ENCODE results near the gene TMIE.
"Not testable (repeated sequence)": the region's sequence is repeated elsewhere in the genome, so short reads cannot be mapped to it uniquely, and the experiment has no call there.

TMIE gene

GRCh38 chr3:46702246-46703012 lies 1.2 kb downstream of the TMIE start:
- Histone ChIP-seq H2AFZ (ENCODE audit: low read depth, low read length) (no peak overlapping the region), H3K27me3 (ENCODE audit: low read depth, low read length) (no peaks in the 10 kb centered on the region), H3K9me3 (ENCODE audit: insufficient read depth, low read length) (no peaks in the 10 kb centered on the region), H3K4me1 (ENCODE audit: low read length) (no peaks in the 10 kb centered on the region), H3K79me2 (ENCODE audit: low read length) (peaks cover 35% of the 10 kb centered on the region), H3K36me3 (replicated peaks; ENCODE audit: low read depth, low read length) (peaks cover 27% of the 10 kb centered on the region), H3K4me3 (ENCODE audit: low read length) (no peak overlapping the region), H3K27ac (ENCODE audit: low read length) (no peak overlapping the region), H4K20me1 (ENCODE audit: insufficient read depth, low read length) (peaks cover 64% of the 10 kb centered on the region), H3K4me2 (ENCODE audit: low read length) (no peak overlapping the region), H3K9ac (ENCODE audit: low read length) (no peak overlapping the region)
- TF ChIP-seq CTCF (IDR thresholded peaks at IDR 0.05; ENCODE audit: low read depth, low read length): no peak
- TF ChIP-seq EZH2phosphoT487 (IDR thresholded peaks at IDR 0.05; ENCODE audit: low read depth): no peak

- H2AFZ ChIP-seq (ENCODE audit: low read depth, low read length): no peak overlapping the region
- no peak overlapping the region for H3K27ac ChIP-seq (ENCODE audit: low read length)
- H4K20me1 ChIP-seq (ENCODE audit: insufficient read depth, low read length): peaks cover 68% of the 10 kb centered on the region
- no peak overlapping the region for H3K4me3 ChIP-seq (ENCODE audit: low read length)
- no peaks in the 10 kb centered on the region for H3K27me3 ChIP-seq (ENCODE audit: low read depth, low read length)
- H3K9me3 ChIP-seq (ENCODE audit: insufficient read depth, low read length): no peaks in the 10 kb centered on the region
- H3K79me2 ChIP-seq (ENCODE audit: low read length): peaks cover 29% of the 10 kb centered on the region
- peaks cover 28% of the 10 kb centered on the region for H3K36me3 ChIP-seq (replicated peaks; ENCODE audit: low read depth, low read length)
- no peak for TF ChIP-seq CTCF (IDR thresholded peaks at IDR 0.05; ENCODE audit: low read depth, low read length)
- TF ChIP-seq EZH2phosphoT487 (IDR thresholded peaks at IDR 0.05; ENCODE audit: low read depth): no peak
- H3K9ac ChIP-seq (ENCODE audit: low read length): no peak overlapping the region
- no peaks in the 10 kb centered on the region for H3K4me1 ChIP-seq (ENCODE audit: low read length)
- no peak overlapping the region for H3K4me2 ChIP-seq (ENCODE audit: low read length)
These were observed 1.9 kb downstream of the TMIE start for GRCh38 chr3:46703013-46703520.

- not testable (repeated sequence) for H2AFZ ChIP-seq (ENCODE audit: low read depth, low read length)
These were observed 3.2 kb downstream of the TMIE start for GRCh38 chr3:46704346-46704745.

GRCh38 chr3:46705022-46705530 lies 3.9 kb downstream of the TMIE start:
- H3K4me2 ChIP-seq (ENCODE audit: low read length): no peak overlapping the region
- H3K27me3 ChIP-seq (ENCODE audit: low read depth, low read length): no peaks in the 10 kb centered on the region
- H3K4me3 ChIP-seq (ENCODE audit: low read length): no peak overlapping the region
- H3K36me3 ChIP-seq (replicated peaks; ENCODE audit: low read depth, low read length): peaks cover 32% of the 10 kb centered on the region
- H4K20me1 ChIP-seq (ENCODE audit: insufficient read depth, low read length): peaks cover 58% of the 10 kb centered on the region
- no peak overlapping the region for H3K9ac ChIP-seq (ENCODE audit: low read length)
- H2AFZ ChIP-seq (ENCODE audit: low read depth, low read length): no peak overlapping the region
- H3K9me3 ChIP-seq (ENCODE audit: insufficient read depth, low read length): no peaks in the 10 kb centered on the region
- no peaks in the 10 kb centered on the region for H3K4me1 ChIP-seq (ENCODE audit: low read length)
- peaks cover 12% of the 10 kb centered on the region for H3K79me2 ChIP-seq (ENCODE audit: low read length)
- no peak overlapping the region for H3K27ac ChIP-seq (ENCODE audit: low read length)
- TF ChIP-seq EZH2phosphoT487 (IDR thresholded peaks at IDR 0.05; ENCODE audit: low read depth) (no peak), CTCF (IDR thresholded peaks at IDR 0.05; ENCODE audit: low read depth, low read length) (peak; percentile 93)

More at GRCh38 chr3:46704346-46704745, 3.2 kb downstream of the TMIE start:
- H3K4me3 ChIP-seq (ENCODE audit: low read length); H3K4me1 ChIP-seq (ENCODE audit: low read length); H3K9me3 ChIP-seq (ENCODE audit: insufficient read depth, low read length); H3K27me3 ChIP-seq (ENCODE audit: low read depth, low read length); H3K4me2 ChIP-seq (ENCODE audit: low read length); H3K9ac ChIP-seq (ENCODE audit: low read length); H3K27ac ChIP-seq (ENCODE audit: low read length): not testable (repeated sequence)
- peaks cover 31% of the 10 kb centered on the region for H3K36me3 ChIP-seq (replicated peaks; ENCODE audit: low read depth, low read length)
- H3K79me2 ChIP-seq (ENCODE audit: low read length): peaks cover 20% of the 10 kb centered on the region
- H4K20me1 ChIP-seq (ENCODE audit: insufficient read depth, low read length): peaks cover 65% of the 10 kb centered on the region
